Thoracic aorta (tissue), 2 donors: ENCODE data around the gene ZNF431. TPM values are rescaled to one million over a fixed set of nuclear protein-coding genes. Genes with fewer than 3 reads are reported as not detected.
"Not testable (repeated sequence)": the region's sequence is repeated elsewhere in the genome, so short reads cannot be mapped to it uniquely, and the experiment has no call there.

Experiments used
- ATAC-seq: fragments of 150-250 bp; one replicate; pipeline ENCODE4 v1.8.0; 2017; ENCODE audit warnings: low read depth; ENCODE audit not compliant: insufficient number of reproducible peaks, low FRiP score
- DNase-seq: peaks from one replicate; pipeline ENCODE4 v3.0.0-alpha.2; 2020; ENCODE audit warnings: low spot score
- H3K27ac ChIP-seq, 2 donors: fragments of 200-600 bp; sonication (generic); 1 replicate in 1 of 2; 2 replicates in 1 of 2; pipeline ENCODE4 v1.5.1; 2016; ENCODE audit warnings: mild to moderate bottlenecking in 2 of 2, moderate library complexity in 2 of 2
- H3K27me3 ChIP-seq: fragments of 200-600 bp; sonication (generic); replicated peaks from 2 replicates; pipeline ENCODE4 v1.6.0; 2016; ENCODE audit warnings: mild to moderate bottlenecking; ENCODE audit not compliant: insufficient read depth
- H3K36me3 ChIP-seq: fragments of 200-600 bp; sonication (generic); one replicate; pipeline ENCODE4 v1.5.1; 2016
- H3K4me1 ChIP-seq, 2 donors: fragments of 200-600 bp; sonication (generic); 1 replicate in 1 of 2; 2 replicates in 1 of 2; pipeline versions ENCODE4 v1.5.1 to v1.6.0; 2016; ENCODE audit warnings: low read depth in 2 of 2, mild to moderate bottlenecking in 1 of 2; ENCODE audit not compliant: control insufficient read depth in 1 of 2
- H3K4me3 ChIP-seq: fragments of 200-600 bp; sonication (generic); 2 replicates; pipeline ENCODE4 v1.5.1; 2016; ENCODE audit warnings: mild to moderate bottlenecking
- H3K9me3 ChIP-seq: fragments of 200-600 bp; sonication (generic); 2 replicates; pipeline ENCODE4 v1.5.1; 2016
- CTCF ChIP-seq: fragments of 200-600 bp; sonication (generic); IDR thresholded peaks from one replicate; pipeline ENCODE4 v1.5.1; 2019; ENCODE audit warnings: antibody characterized with exemption
- total RNA-seq, 2 donors: library from RNA; depleted of rRNA; stranded (reverse); fragments of >200 nt; gene quantifications; one replicate each; pipeline versions ENCODE4 v1.1.0 to v1.2.3, GENCODE V29; 2016

ZNF431 gene
- total RNA-seq, 2 donors from 2014 or later, result 3.9 to 15.9 TPM

GRCh38 chr19:21134934-21135366, 6.9 kb upstream of the ZNF431 start:
- no peak for TF ChIP-seq CTCF
- DNase-seq (no peak), ATAC-seq (no peak)
- Histone ChIP-seq H3K4me3 (no peak overlapping the region), H3K27me3 (no peaks in the 10 kb centered on the region), H3K4me1 (no peaks in the 10 kb centered on the region), H3K36me3 (no peaks in the 10 kb centered on the region), H3K27ac (no peak overlapping the region), H3K9me3 (no peaks in the 10 kb centered on the region)

- ATAC-seq, result no peak
- TF ChIP-seq CTCF, result no peak
- H3K27me3 ChIP-seq, result no peaks in the 10 kb centered on the region
These were observed 6.4 kb upstream of the ZNF431 start for GRCh38 chr19:21135433-21135832.

GRCh38 chr19:21138130-21138529, 3.7 kb upstream of the ZNF431 start:
- Histone ChIP-seq H3K4me1 (peaks cover 0 to 9% of the 10 kb centered on the region in 2 donors), H3K27ac (no peak overlapping the region), H3K27me3 (no peaks in the 10 kb centered on the region), H3K36me3 (no peaks in the 10 kb centered on the region), H3K4me3 (no peak overlapping the region), H3K9me3 (no peaks in the 10 kb centered on the region)
- DNase-seq (no peak), ATAC-seq (no peak)
- no peak for TF ChIP-seq CTCF

More at GRCh38 chr19:21135433-21135832, 6.4 kb upstream of the ZNF431 start:
- H3K27ac ChIP-seq, result no peak overlapping the region
- H3K4me1 ChIP-seq, result no peaks in the 10 kb centered on the region
- H3K36me3 ChIP-seq, result no peaks in the 10 kb centered on the region
- H3K4me3 ChIP-seq, result no peak overlapping the region
- no peak for DNase-seq
- H3K9me3 ChIP-seq, result no peaks in the 10 kb centered on the region

- ATAC-seq, H3K9me3 ChIP-seq, H3K27ac ChIP-seq, H3K4me1 ChIP-seq, DNase-seq, H3K27me3 ChIP-seq, H3K36me3 ChIP-seq: not testable (repeated sequence)
- H3K4me3 ChIP-seq, result peak overlapping the region; percentile 88
These were observed 834 bp upstream of the ZNF431 start for GRCh38 chr19:21141006-21141405.

- no peaks in the 10 kb centered on the region for H3K36me3 ChIP-seq
- no peak overlapping the region for H3K27ac ChIP-seq
- peaks cover 0 to 9% of the 10 kb centered on the region in 2 donors for H3K4me1 ChIP-seq
- TF ChIP-seq CTCF, result no peak
- ATAC-seq (no peak), DNase-seq (no peak)
- no peak overlapping the region for H3K4me3 ChIP-seq
- no peaks in the 10 kb centered on the region for H3K27me3 ChIP-seq
- H3K9me3 ChIP-seq, result no peaks in the 10 kb centered on the region
These were observed 1.6 kb downstream of the ZNF431 start for GRCh38 chr19:21143428-21143827.

- ATAC-seq (no peak), DNase-seq (no peak)
- H3K9me3 ChIP-seq, result no peaks in the 10 kb centered on the region
- no peak overlapping the region for H3K4me3 ChIP-seq
- no peaks in the 10 kb centered on the region for H3K36me3 ChIP-seq
- H3K4me1 ChIP-seq, result peaks cover 0 to 9% of the 10 kb centered on the region in 2 donors
- no peak overlapping the region for H3K27ac ChIP-seq
- no peaks in the 10 kb centered on the region for H3K27me3 ChIP-seq
- TF ChIP-seq CTCF, result no peak
These were observed 2.0 kb downstream of the ZNF431 start for GRCh38 chr19:21143854-21144253.
